ENCODE data around the gene MYO3B.

DNA sequence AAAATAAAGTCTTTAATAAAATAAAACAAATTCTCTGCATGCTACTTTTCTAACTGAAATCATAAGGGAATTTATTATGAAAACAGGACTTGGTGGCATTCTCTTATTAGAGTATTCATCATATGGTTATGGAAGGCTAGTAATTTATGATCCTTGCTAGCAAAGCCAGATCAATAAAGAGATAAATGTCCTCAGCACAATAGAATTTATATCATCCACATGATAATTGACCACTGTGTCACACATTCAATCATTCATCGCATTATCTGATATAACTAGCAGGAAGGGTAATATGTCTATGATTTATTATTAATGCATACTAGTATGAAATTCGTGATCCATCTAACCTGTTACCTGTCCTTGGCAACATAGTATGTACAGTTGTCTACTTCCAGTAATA, 175.8 kb downstream of the MYO3B start:
- no peak for TF ChIP-seq CTCF (IDR thresholded peaks at IDR 0.05)
- no peak for TF ChIP-seq EZH2phosphoT487 (IDR thresholded peaks at IDR 0.05; ENCODE audit: borderline replicate concordance, low read depth)

Measured in SK-N-SH (cell line).